Transverse colon (tissue), 4 donors: ENCODE data around the gene ZNF804B. TPM values are rescaled to one million over a fixed set of nuclear protein-coding genes. Genes with fewer than 3 reads are reported as not detected.
"Not testable (repeated sequence)": the region's sequence is repeated elsewhere in the genome, so short reads cannot be mapped to it uniquely, and the experiment has no call there.

Experiments
- DNase-seq: peaks from one replicate; pipeline ENCODE4 v3.0.0-alpha.2; 2019
- H3K27ac ChIP-seq, 4 donors: fragments of 200-600 bp; sonication (generic); 2 replicates each; pipeline ENCODE4 v1.5.1; 2016 to 2018; ENCODE audit warnings: inconsistent platforms in 4 of 4
- H3K27me3 ChIP-seq: fragments of 200-600 bp; sonication (generic); 2 replicates; pipeline ENCODE4 v1.5.1; 2017; ENCODE audit warnings: inconsistent platforms
- H3K36me3 ChIP-seq, 4 donors: fragments of 200-600 bp; sonication (generic); 2 replicates each; pipeline ENCODE4 v1.5.1; 2017 to 2019; ENCODE audit warnings: inconsistent platforms in 4 of 4
- H3K4me1 ChIP-seq, 4 donors: fragments of 200-600 bp; sonication (generic); 2 replicates each; pipeline ENCODE4 v1.5.1; 2017 to 2020; ENCODE audit warnings: inconsistent platforms in 4 of 4
- H3K4me3 ChIP-seq, 4 donors: fragments of 200-600 bp; sonication (generic); 1 replicate in 1 of 4; 2 replicates in 3 of 4; pipeline versions ENCODE4 v1.5.1 to v1.6.1; 2017 to 2019; ENCODE audit warnings: inconsistent platforms in 4 of 4
- H3K9me3 ChIP-seq, 2 donors: fragments of 200-600 bp; sonication (generic); 2 replicates each; pipeline ENCODE4 v1.5.1; 2017 to 2019; ENCODE audit warnings: inconsistent platforms in 2 of 2
- EP300 ChIP-seq: sonication (generic); formaldehyde crosslinking; IDR thresholded peaks from one replicate; pipeline ENCODE4 v1.6.1; 2017; ENCODE audit warnings: antibody characterized with exemption, low read depth
- POLR2A ChIP-seq: fragments of 450-650 bp; IDR thresholded peaks from one replicate; pipeline ENCODE4 v1.6.1; 2016; ENCODE audit warnings: antibody characterized with exemption, mild to moderate bottlenecking, moderate library complexity
- POLR2AphosphoS5 ChIP-seq, 3 donors: sonication (generic); formaldehyde crosslinking; IDR thresholded peaks; one replicate each; pipeline ENCODE4 v1.6.1; 2016; ENCODE audit warnings: antibody characterized with exemption in 3 of 3
- WGBS, 2 donors: methylation state at CpG; one replicate each; pipeline ENCODE4 v1.1.5; 2018; ENCODE audit warnings: low coverage in 1 of 2; 5-methylcytosine and 5-hydroxymethylcytosine counted together
- in situ Hi-C, 4 donors: fragments of 200-750 bp; cut with MboI; loops; one replicate each; pipeline versions ENCODE4 v1.15.0 to v1.15.1; 2017; ENCODE audit warnings: low sequenced_read_pairs in 3 of 4, low pct_ligation_motif_present in 1 of 4, low pct_unique_long_range_greater_than_20kb in 1 of 4
- intact Hi-C: fragments of 100-400 bp; cut with DNase I; formaldehyde crosslinking; loops from one replicate; pipeline ENCODE4 v1.15.1; 2023; ENCODE audit warnings: low total_unique reads
- total RNA-seq, 4 donors: library from RNA; depleted of rRNA; stranded (reverse); fragments of >200 nt; gene quantifications; one replicate each; pipeline ENCODE4 v1.1.0, GENCODE V29; 2016
- TF ChIP-seq, protein P1 (sequence below), 5 experiments: fragments of 200-600 bp in 3 of 5; fragments of 450-650 bp in 2 of 5; sonication (generic) in 3 of 5; IDR thresholded peaks; 1 replicate in 2 of 5; 2 replicates in 3 of 5; pipeline ENCODE4 v1.5.1; 2016 to 2017; ENCODE audit warnings: antibody characterized with exemption in 5 of 5, inconsistent platforms in 3 of 5, mild to moderate bottlenecking in 2 of 5, moderate library complexity in 1 of 5

The ZNF804B gene
- total RNA-seq, 4 donors from 2014 or later, result not detected

DNA sequence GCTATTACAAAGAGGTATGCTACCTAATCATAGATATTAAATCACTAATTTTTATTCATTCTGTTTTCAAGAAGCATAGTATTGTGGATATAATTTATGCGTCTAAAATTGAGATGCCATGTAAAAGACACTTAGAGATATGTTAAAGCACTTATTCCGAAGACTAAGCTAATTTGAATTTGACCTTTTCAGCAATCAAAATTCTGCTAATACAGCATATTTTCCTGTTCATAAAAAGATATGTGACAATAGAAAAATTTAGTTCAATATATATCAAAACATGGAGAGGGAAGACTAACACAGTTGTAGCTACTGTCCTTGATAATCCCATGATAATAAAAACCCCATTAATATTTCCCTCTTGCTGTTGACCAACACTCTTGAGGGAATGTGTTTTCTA, 422.6 kb downstream of the ZNF804B start:
- no peak overlapping the region for H3K4me3 ChIP-seq
- no peaks in the 10 kb centered on the region for H3K36me3 ChIP-seq
- no peaks in the 10 kb centered on the region for H3K4me1 ChIP-seq
- 91 to 93% methylated on average over 2 of the region's 2 CpGs for WGBS, 2 donors
- no peak for DNase-seq
- H3K27ac ChIP-seq, result no peak overlapping the region
- in situ Hi-C loops (no loop called here), intact Hi-C loops (no loop called here)
- no peaks in the 10 kb centered on the region for H3K27me3 ChIP-seq
- H3K9me3 ChIP-seq, result no peaks in the 10 kb centered on the region
- TF ChIP-seq POLR2A (no peak), POLR2AphosphoS5 (IDR thresholded peaks at IDR 0.05) (no peak), EP300 (no peak)
- TF ChIP-seq, protein P1, sequence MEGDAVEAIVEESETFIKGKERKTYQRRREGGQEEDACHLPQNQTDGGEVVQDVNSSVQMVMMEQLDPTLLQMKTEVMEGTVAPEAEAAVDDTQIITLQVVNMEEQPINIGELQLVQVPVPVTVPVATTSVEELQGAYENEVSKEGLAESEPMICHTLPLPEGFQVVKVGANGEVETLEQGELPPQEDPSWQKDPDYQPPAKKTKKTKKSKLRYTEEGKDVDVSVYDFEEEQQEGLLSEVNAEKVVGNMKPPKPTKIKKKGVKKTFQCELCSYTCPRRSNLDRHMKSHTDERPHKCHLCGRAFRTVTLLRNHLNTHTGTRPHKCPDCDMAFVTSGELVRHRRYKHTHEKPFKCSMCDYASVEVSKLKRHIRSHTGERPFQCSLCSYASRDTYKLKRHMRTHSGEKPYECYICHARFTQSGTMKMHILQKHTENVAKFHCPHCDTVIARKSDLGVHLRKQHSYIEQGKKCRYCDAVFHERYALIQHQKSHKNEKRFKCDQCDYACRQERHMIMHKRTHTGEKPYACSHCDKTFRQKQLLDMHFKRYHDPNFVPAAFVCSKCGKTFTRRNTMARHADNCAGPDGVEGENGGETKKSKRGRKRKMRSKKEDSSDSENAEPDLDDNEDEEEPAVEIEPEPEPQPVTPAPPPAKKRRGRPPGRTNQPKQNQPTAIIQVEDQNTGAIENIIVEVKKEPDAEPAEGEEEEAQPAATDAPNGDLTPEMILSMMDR (IDR thresholded peaks at IDR 0.05), result no peak

DNA sequence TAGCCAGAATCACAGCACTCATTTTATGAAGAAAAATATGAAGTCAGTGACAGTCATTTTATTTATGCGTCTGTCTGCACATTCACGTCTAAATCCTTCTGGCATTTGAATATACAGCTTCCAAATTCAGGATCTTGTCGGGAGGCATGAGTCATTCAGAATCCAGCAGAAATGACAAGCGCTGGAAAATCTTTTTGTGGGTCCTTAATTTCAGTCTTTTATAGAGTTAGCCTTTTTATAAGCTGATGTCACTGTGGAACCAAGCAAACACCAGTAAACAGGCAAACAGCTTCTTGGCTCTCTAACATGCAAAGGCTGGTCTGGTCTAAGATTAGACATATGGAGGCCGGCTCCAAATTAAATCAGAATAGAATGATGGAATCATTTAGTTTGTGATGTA, 424.2 kb downstream of the ZNF804B start:
- Histone ChIP-seq H3K27me3 (no peaks in the 10 kb centered on the region), H3K9me3 (no peaks in the 10 kb centered on the region), H3K36me3 (no peaks in the 10 kb centered on the region), H3K4me1 (no peaks in the 10 kb centered on the region), H3K27ac (no peak overlapping the region), H3K4me3 (no peak overlapping the region)
- in situ Hi-C loops, result no loop called here
- TF ChIP-seq, protein P1 (IDR thresholded peaks at IDR 0.05), result no peak
- TF ChIP-seq EP300 (no peak), POLR2A (no peak), POLR2AphosphoS5 (IDR thresholded peaks at IDR 0.05) (no peak)
- intact Hi-C loops, result no loop called here
- 61 to 66% methylated on average over 3 to 5 of the region's 5 CpGs for WGBS, 2 donors
- no peak for DNase-seq

DNA sequence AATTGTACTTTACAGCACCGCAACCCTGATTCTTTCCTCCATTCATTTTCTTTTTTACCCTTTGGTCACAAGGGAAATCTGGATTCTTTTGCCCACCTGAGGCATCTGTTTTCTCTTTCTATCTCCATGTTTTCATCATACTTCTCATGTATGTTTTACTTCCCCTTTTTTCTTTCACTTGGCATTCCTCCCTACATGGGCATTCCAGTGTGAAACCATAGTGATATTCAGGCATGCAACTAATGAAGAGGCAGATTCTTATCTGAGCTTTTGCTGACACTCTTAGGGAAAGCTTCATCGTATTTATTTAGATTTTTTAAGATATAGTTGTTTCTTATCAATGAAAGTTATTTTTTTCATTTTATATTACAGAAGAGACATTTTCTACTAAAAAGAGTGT, 441.3 kb downstream of the ZNF804B start:
- DNase-seq, result no peak
- no peaks in the 10 kb centered on the region for H3K36me3 ChIP-seq
- TF ChIP-seq, protein P1 (IDR thresholded peaks at IDR 0.05), result no peak
- TF ChIP-seq POLR2AphosphoS5 (IDR thresholded peaks at IDR 0.05), result no peak
- no peak for TF ChIP-seq EP300
- H3K4me3 ChIP-seq, result no peak overlapping the region
- H3K9me3 ChIP-seq, result no peaks in the 10 kb centered on the region
- in situ Hi-C loops, result no loop called here
- H3K4me1 ChIP-seq, result no peaks in the 10 kb centered on the region
- no peak overlapping the region for H3K27ac ChIP-seq
- WGBS, 2 donors, result 69 to 80% methylated on average over 2 of the region's 2 CpGs
- H3K27me3 ChIP-seq, result no peaks in the 10 kb centered on the region
- intact Hi-C loops, result no loop called here

DNA sequence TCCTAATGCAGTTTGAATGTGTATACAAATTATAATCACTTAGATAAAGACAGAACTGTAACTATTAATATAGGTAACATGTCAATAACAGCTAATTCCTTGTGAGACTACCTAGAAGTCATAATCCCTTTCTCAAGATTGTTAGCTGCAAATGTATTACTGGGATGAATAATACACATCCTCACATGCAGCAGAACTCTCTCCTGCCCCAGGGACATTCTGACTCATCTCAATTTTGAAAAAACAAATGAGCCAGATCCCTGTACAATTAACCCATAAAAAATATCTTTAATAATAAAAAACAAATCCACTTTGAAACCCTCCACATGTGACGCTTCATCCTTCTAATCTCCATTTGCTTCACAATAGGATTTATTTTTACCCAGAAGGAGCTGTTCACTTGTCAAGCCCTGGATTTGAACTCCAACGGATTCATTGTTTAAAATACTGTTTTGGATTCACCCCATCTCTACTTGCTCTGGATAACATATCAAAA, 464.4 kb downstream of the ZNF804B start:
- in situ Hi-C loops (no loop called here), intact Hi-C loops (no loop called here)
- Histone ChIP-seq H3K36me3 (no peaks in the 10 kb centered on the region), H3K27ac (no peak overlapping the region), H3K27me3 (no peaks in the 10 kb centered on the region), H3K9me3 (no peaks in the 10 kb centered on the region), H3K4me1 (no peaks in the 10 kb centered on the region), H3K4me3 (no peak overlapping the region)
- DNase-seq, result no peak
- TF ChIP-seq EP300 (no peak), POLR2AphosphoS5 (IDR thresholded peaks at IDR 0.05) (no peak), POLR2A (no peak)
- TF ChIP-seq, protein P1 (IDR thresholded peaks at IDR 0.05), result no peak
- WGBS, 2 donors, result 30 to 33% methylated on average over 2 of the region's 2 CpGs

DNA sequence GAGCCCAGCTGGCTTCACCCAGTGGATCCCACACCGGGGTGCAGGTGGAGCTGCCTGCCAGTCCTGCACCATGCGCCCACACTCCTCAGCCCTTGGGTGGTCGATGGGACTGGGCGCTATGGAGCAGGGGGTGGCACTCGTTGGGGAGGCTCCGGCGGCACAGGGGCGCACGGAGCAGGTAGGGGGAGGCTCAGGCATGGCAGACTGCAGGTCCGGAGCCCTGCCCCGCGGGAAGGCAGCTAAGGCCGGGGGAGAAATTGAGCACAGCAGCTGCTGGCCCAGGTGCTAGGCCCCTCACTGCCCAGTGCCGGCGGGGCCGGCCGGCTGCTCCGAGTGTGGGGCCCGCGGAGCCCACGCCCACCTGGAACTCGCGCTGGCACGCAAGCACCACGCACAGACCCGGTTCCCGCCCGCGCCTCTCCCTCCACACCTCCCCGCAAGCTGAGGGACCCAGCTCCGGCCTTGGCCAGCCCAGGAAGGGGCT, 469.2 kb downstream of the ZNF804B start:
- 93% methylated on average over 31 of the region's 31 CpGs; no CpG with 5 or more reads in 1 of the 2 donors for WGBS, 2 donors
- H3K4me1 ChIP-seq, H3K27ac ChIP-seq, H3K27me3 ChIP-seq, intact Hi-C loops, H3K4me3 ChIP-seq, H3K9me3 ChIP-seq, in situ Hi-C loops, H3K36me3 ChIP-seq, DNase-seq: not testable (repeated sequence)
